Renal pelvis (tissue), 4 donors: ENCODE measurements around the gene TMPRSS11F. TPM values are rescaled to one million over a fixed set of nuclear protein-coding genes. Genes with fewer than 3 reads are reported as not detected.

Experiments used
- DNase-seq: peaks from one replicate; pipeline ENCODE4 v3.0.0-alpha.2; 2013
- polyA plus RNA-seq, 3 donors: library from polyadenylated mRNA; unstranded; fragments of 120-200 nt; gene quantifications; one replicate each; pipeline ENCODE4 v1.2.1, GENCODE V29; 2013; ENCODE audit not compliant: insufficient read length in 3 of 3

Gene TMPRSS11F
- polyA plus RNA-seq, 3 donors: 0.10 to 0.13 TPM; not detected in 1

GRCh38 chr4:68077737-68078136 is 51.9 kb downstream of the TMPRSS11F start:
- no peak for DNase-seq

- no peak for DNase-seq
Measured at GRCh38 chr4:68077301-68077700, 52.4 kb downstream of the TMPRSS11F start.

DNA sequence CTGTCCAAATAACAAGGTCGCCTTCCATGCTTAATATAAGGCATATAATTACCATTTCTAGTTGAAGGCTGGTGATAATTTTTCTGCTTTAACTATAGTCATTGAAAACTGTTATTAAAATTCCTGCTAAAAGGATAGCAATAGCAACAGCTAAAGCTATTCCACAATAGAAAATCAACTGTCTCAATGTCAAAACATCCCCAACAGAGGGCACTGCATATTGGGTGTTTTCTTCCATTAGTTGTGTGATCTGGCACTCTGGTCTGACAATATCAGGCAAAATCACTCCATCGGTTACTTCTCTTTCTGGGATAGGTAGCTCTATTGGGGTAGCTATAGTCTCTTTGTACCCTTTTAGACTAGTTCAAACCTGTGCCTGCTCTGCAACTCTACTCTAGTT is 53.5 kb downstream of the TMPRSS11F start:
- no peak for DNase-seq

DNA sequence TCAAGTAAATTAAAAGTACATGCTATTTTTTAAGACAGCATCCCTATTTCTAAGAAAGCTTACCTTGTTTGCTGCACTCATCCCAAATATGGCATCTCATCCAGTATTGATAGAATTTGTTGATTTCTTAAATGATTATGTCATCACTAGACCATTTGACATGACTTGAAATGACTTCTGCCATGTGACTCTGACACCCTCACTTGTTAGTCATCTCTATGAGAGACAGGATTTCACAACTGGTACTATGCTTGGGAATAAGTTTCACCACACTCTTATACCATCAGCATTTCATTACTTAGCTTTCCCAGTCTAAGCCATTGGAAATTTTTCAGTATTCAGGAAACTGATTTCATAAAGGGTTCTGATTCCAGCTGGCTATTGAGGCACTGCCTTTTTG is 55.3 kb downstream of the TMPRSS11F start:
- DNase-seq: no peak

DNA sequence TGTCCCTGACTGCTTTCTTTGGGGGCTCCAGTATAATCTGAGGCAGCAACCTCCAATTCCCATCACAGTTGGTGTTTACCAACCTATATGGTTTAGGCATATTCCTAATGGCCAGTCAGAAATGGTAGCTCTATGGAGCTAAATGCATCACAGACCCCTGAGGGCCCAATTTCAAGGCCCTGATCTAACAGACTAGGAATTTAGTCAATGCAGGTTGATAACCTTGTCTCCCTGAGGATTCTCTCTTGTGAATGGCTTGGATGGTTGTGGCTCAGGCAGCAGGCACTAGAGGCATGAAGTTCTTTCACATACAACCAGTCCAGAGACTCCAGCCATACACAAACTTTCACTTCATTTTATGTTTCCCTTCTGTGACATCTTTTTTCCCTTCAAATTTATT is 59.4 kb downstream of the TMPRSS11F start:
- DNase-seq: no peak

- DNase-seq: no peak
Measured at GRCh38 chr4:68062501-68062900, 67.2 kb downstream of the TMPRSS11F start.

DNA sequence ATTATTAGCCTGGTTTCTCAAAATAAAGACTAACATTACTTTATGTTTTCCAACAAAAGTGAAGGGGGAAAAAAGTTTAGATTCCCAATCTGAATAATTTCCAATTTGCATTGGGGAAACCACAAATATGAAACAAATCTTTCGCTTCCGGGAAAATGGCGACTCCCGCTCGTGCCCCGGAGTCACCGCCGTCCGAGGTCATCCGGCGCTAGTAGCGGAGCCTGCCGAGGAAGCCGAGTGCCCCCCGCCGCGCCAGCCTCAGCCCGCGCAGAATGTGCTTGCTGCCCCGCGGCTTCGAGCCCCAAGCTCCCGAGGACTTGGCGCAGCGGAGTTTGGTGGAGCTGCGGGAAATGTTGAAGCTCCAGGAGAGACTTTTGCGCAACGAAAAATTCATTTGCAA is 91.4 kb downstream of the TMPRSS11F start:
- no peak for DNase-seq

GRCh38 chr4:68021185-68021584 is 108.5 kb downstream of the TMPRSS11F start:
- DNase-seq: no peak

- DNase-seq: no peak
Measured at GRCh38 chr4:68011684-68012083, 118.0 kb downstream of the TMPRSS11F start.

Other genes starting within 250 kb of the TMPRSS11F start
- under 1 TPM in 1 of 3 donors, not detected in 2; 0.27 TPM for gene TMPRSS11D, start 245.9 kb downstream of the TMPRSS11F start, polyA plus RNA-seq
- under 1 TPM in 1 of 3 donors, not detected in 2; 0.17 TPM for gene TMPRSS11A, start 166.4 kb downstream of the TMPRSS11F start, polyA plus RNA-seq
- under 1 TPM in 2 of 3 donors, not detected in 1; 0.10 to 0.19 TPM for gene TMPRSS11B, start 115.8 kb upstream of the TMPRSS11F start, polyA plus RNA-seq
- gene YTHDC1, start 220.2 kb upstream of the TMPRSS11F start, polyA plus RNA-seq: 100 to 1,000 TPM; 158 to 204 (median 184) TPM